NCI-H2196 treated with DMSO at 0.1 percent for 48 hours (cell line): Measurements from ENCODE around the gene MTCH1.
"Not testable (repeated sequence)": the region's sequence is repeated elsewhere in the genome, so short reads cannot be mapped to it uniquely, and the experiment has no call there.

Experiments used
- DNase-seq: peaks from one replicate; lab custom pipeline; 2025; ENCODE audit not compliant: unreplicated experiment; lab: John Stamatoyannopoulos, UW

Gene MTCH1

GRCh38 chr6:36955671-36956445, 30.1 kb downstream of the MTCH1 start:
- no peak for DNase-seq

- DNase-seq: no peak
Measured at GRCh38 chr6:36955136-36955535, 30.9 kb downstream of the MTCH1 start.

DNA sequence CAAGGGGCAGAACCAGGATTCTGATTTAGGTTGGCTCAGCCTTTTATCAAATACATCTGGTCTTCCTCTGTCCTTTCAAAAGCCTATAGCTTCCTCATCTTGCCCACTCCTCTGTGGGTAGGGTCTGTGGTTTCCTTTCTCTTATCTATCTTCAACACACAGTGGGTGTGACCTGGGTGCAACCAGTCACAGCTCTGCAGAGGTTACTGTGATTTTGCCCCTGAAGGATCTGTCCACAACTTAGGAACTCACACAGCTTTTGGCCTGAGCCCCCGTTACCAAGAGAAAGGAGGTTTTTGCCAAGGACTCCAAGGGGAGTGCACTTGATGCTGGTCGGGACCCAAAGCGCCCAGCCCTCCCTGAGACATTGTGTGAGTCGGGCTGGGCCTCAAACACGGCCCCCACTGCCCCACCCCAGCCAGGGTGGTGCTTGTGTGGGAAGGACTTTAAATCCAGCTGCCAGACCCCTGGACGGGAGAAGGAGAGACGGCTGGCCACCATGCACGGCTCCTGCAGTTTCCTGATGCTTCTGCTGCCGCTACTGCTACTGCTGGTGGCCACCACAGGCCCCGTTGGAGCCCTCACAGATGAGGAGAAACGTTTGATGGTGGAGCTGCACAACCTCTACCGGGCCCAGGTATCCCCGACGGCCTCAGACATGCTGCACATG, 31.6 kb downstream of the MTCH1 start, which contains the start of gene PI16:
Gene PI16, plus strand, starts transcription at position 477 of the 670 bp plus-strand sequence. Its CDS starts 23 bp downstream, at position 500.
- no peak for DNase-seq

DNA sequence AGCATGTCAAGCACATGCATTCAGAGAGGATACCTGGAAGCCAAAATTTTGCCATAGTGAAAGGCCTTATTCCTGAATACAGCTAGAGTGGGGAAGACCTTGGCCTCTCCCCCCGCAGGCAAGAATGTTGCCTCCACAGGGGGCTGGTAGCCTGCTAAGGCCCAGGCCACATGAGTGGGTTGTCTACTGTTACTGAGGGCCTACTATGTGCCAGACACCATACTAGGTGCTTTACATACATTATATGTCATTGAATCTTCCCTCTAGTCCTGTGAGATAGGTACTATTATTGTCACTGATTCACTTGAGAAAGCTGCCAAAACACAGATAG, 32.1 kb downstream of the MTCH1 start:
- no peak for DNase-seq

- DNase-seq: no peak
Measured at GRCh38 chr6:36949636-36950035, 36.4 kb downstream of the MTCH1 start.

- DNase-seq: not testable (repeated sequence)
Measured at GRCh38 chr6:36949076-36949475, 36.9 kb downstream of the MTCH1 start.

- DNase-seq: no peak
Measured at GRCh38 chr6:36947570-36948351, 38.2 kb downstream of the MTCH1 start.

- no peak for DNase-seq
Measured at GRCh38 chr6:36946526-36946925, 39.5 kb downstream of the MTCH1 start.

DNA sequence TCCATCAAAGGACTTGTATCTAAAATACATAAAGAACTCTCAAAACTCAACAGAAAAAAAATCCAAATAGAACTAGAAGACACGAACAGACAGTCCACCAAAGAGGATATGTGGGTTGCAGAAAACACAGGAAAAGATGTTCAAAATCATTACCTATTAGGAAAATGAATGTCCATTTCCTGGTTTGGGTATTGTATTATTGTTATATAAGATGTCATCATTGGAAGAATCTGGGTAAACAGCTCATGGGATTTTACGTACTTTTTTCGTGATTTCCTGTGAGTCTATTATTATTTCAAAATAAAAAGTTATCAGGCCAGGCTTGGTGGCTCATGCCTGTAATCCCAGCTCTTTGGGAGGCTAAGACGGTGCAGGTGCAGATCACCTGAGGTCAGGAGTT, 40.7 kb downstream of the MTCH1 start:
- no peak for DNase-seq

- no peak for DNase-seq
Measured at GRCh38 chr6:36944650-36945049, 41.3 kb downstream of the MTCH1 start.

DNA sequence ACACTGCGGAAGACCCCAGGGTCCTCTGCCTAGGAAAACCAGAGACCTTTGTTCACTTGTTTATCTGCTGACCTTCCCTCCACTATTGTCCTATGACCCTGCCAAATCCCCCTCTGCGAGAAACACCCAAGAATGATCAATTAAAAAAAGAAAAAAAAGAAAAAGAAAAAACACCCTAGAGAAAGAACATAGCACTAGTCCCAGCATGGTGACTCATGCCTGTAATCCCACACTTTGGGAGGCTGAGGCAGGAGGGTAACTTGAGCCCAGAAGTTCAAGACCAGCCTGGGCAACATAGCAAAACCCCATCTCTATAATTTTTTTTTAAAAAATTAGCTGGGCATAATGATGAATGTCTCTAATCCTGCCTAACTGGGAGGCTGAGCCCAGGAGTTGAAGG, 43.7 kb downstream of the MTCH1 start:
- DNase-seq: not testable (repeated sequence)

- not testable (repeated sequence) for DNase-seq
Measured at GRCh38 chr6:36941561-36941960, 44.4 kb downstream of the MTCH1 start.

GRCh38 chr6:36940027-36940426, 46.0 kb downstream of the MTCH1 start:
- DNase-seq: no peak

DNA sequence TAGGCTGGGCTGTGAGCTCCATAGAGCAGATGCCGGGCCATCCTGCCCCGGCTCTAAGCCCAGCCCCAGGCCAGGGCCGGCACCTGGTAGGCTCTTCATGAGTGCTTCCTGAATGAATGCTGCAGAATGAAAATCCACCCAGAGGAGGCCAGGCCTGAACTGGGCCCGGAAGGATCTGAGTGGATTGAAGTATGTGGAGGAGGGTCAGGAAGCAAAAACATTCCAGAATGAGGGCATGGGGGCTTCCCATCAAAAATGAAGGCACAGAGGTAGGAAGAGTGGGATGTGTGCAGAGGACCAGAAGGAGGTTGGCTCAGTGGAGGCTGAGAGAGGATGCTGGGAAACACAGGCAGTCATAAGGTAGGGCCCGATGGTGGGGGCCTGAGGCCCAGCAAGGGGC, 47.0 kb downstream of the MTCH1 start:
- DNase-seq: not testable (repeated sequence)

DNA sequence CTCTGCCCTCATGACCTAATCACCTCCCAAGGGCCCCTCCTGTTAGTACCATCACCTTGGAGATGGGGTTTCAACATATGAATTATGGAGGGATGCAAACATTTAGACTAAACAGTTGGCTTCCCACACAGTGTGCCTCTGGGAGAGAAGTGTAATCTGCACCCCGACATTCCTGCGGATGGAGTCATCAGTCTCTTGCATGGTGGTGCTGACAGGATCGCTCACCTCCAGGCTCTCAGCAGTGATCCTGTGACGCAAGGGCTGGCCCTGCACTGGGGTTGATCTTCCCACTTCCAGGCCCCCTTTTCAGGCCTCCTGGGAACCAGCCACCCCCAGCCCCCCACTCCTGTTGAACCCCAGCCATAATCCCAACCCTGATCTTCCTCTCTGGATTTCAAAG, 47.5 kb downstream of the MTCH1 start:
- DNase-seq: no peak

- DNase-seq: no peak
Measured at GRCh38 chr6:36937896-36938295, 48.1 kb downstream of the MTCH1 start.

- DNase-seq: no peak
Measured at GRCh38 chr6:36936824-36937223, 49.2 kb downstream of the MTCH1 start.

DNA sequence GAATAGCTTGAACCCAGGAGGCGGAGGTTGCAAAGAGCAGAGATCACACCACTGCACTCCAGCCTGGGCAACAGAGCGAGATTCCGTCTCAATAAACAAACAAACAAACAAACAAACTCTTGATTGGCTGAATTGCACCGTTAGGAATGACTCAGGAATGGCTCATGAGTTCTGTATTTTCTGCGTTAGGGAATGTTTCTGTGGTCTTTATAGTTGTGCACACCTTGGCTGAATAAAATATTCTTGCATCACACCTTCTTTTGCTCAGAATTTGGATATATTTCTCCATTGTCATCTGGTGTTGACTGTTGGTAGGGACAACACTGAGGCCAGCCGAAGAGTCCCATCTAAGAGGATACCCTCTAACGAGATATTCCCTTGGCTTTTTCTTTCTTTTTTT, 51.1 kb downstream of the MTCH1 start:
- no peak for DNase-seq

DNA sequence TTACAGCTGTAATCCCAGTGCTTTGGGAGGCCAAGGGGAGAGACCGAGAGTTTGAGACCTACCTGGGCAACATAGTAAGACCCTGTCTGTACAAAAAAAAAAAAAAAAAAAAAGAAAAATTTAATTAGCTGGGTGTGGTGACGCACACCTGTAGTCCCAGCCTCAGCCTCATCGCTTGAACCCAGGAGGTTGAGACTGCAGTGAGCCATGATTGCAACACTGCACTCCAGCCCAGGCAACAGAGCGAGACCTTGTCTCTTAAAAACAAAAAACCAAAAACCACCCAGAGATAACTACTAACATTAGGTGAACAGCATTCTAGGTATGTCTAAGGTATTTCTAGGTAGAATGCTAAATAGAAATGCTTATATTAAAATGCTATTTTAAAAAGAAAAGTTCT, 52.5 kb downstream of the MTCH1 start:
- DNase-seq: no peak

- no peak for DNase-seq
Measured at GRCh38 chr6:36933102-36933501, 52.9 kb downstream of the MTCH1 start.

DNA sequence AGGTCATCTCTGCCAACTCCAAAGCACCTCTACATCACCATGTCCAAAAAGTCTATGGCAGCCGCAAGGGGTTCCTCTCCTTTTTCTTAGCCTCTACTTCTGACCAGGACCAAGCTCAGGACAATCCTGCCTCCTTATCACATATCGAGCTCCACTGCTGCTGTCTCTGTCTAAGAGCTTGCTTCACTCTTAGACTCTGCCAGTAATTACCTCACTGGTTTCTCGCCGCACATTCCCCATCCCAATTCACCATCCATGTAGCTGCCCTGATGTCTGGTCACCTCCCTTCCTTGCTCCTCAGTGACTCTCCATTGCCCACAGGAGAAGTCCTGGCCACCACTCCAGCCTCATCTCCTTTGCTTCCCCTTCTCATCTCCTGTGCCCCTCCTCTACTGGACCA, 55.5 kb downstream of the MTCH1 start:
- DNase-seq: no peak

DNA sequence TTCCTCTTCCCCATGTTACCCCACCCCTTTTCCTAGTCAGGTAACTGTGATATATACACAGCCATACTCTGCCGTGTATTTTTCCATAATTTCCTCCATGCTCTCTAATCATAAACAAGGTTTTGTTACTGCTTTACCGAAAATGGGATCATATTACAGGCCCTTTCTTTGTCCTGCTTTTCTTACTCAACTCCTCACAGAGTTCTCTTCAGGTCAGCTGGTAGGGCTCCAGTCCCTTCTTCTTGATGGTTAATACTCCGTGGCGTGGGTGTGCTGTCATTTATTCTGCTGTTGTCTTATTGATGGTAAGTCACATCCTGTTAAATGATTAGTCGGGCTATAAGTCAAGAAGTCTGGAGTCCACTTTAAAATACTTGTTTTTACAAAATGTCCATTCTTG, 56.4 kb downstream of the MTCH1 start:
- no peak for DNase-seq
